SU-DHL-6 (cell line): ENCODE results near the gene ZFYVE21.

Experiments
- CTCF ChIP-seq: fragments of 200-600 bp; sonication (generic); IDR thresholded peaks from one replicate; pipeline ENCODE4 v1.5.1; 2017; ENCODE audit warnings: antibody characterized with exemption, mild to moderate bottlenecking, low read length, moderate library complexity; ENCODE audit not compliant: insufficient read depth, poor library complexity, severe bottlenecking
- EZH2phosphoT487 ChIP-seq: fragments of 200-600 bp; sonication (generic), shearing (Covaris generic); conservative IDR thresholded peaks from 2 replicates; pipeline ENCODE4 v1.6.1; 2018; ENCODE audit warnings: mild to moderate bottlenecking, antibody characterized with exemption, low read length, moderate library complexity, mixed read lengths

DNA sequence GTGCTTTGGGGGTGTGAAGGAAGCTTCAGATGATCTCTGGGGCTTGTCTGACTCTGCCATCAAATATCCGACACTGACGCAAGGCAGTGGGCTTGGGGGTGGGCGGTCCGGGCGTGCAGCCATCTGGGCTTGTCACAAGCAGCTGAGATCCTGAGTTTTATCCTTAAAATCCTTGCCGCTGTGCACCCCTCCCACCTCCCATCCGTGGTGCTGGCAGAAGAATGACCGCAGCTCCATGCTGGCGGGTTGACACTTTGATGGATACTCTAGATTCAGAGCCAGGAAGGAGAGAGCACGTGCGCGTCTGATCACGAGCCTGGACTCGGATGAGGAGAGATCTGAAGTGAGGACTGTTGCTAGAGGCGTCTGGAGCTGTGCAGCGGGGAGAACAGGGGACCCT is 3.0 kb downstream of the ZFYVE21 start:
- no peak for TF ChIP-seq CTCF
- no peak for TF ChIP-seq EZH2phosphoT487
